Sigmoid colon (tissue), 7 donors: ENCODE measurements around the gene SLC4A9. TPM values are rescaled to one million over a fixed set of nuclear protein-coding genes. Genes with fewer than 3 reads are reported as not detected.

Experiments
- DNase-seq: peaks from one replicate; pipeline ENCODE4 v3.0.0-alpha.2; 2019
- H3K27ac ChIP-seq, 4 donors: fragments of 200-600 bp; sonication (generic); one replicate each; pipeline ENCODE4 v1.5.1; 2016 to 2019; ENCODE audit warnings: mild to moderate bottlenecking in 1 of 4
- H3K27me3 ChIP-seq, 3 donors: fragments of 200-600 bp; sonication (generic); one replicate each; pipeline ENCODE4 v1.5.1; 2019; ENCODE audit warnings: mild to moderate bottlenecking in 1 of 3
- H3K36me3 ChIP-seq, 4 donors: fragments of 200-600 bp; sonication (generic); one replicate each; pipeline ENCODE4 v1.5.1; 2016 to 2019
- H3K4me1 ChIP-seq, 4 donors: fragments of 200-600 bp; sonication (generic); one replicate each; pipeline ENCODE4 v1.5.1; 2017 to 2019
- H3K4me3 ChIP-seq, 4 donors: fragments of 200-600 bp; sonication (generic); one replicate each; pipeline ENCODE4 v1.5.1; 2017 to 2019; ENCODE audit warnings: mild to moderate bottlenecking in 2 of 4, moderate library complexity in 1 of 4
- H3K9me3 ChIP-seq, 4 donors: fragments of 200-600 bp in 3 of 4; sonication (generic) in 3 of 4; one replicate each; pipeline versions ENCODE4 v1.5.1 to v1.6.1; 2013 to 2019
- CTCF ChIP-seq, 4 experiments: fragments of 450-650 bp in 3 of 4; fragments of 200-600 bp in 1 of 4; IDR thresholded peaks; one replicate each; pipeline ENCODE4 v1.5.1; 2016 to 2019; ENCODE audit warnings: antibody characterized with exemption in 4 of 4, mild to moderate bottlenecking in 3 of 4, moderate library complexity in 2 of 4
- EP300 ChIP-seq, 4 donors: sonication (generic); formaldehyde crosslinking; IDR thresholded peaks; one replicate each; pipeline ENCODE4 v1.6.1; 2017; ENCODE audit warnings: antibody characterized with exemption in 4 of 4
- POLR2A ChIP-seq, 2 donors: fragments of 450-650 bp; IDR thresholded peaks; one replicate each; pipeline ENCODE4 v1.6.1; 2016; ENCODE audit warnings: antibody characterized with exemption in 2 of 2, mild to moderate bottlenecking in 2 of 2, moderate library complexity in 2 of 2
- POLR2AphosphoS5 ChIP-seq, 4 donors: sonication (generic); formaldehyde crosslinking; IDR thresholded peaks; one replicate each; pipeline ENCODE4 v1.6.1; 2017; ENCODE audit warnings: antibody characterized with exemption in 4 of 4
- WGBS, 2 donors: extraction: QIAGEN DNeasy Blood & Tissue Kit; methylation state at CpG; one replicate each; pipeline ENCODE4 v1.1.7; 2013; 5-methylcytosine and 5-hydroxymethylcytosine counted together
- intact Hi-C: fragments of 100-400 bp; cut with DNase I; formaldehyde crosslinking; loops from one replicate; pipeline ENCODE4 v1.15.1; 2023
- polyA plus RNA-seq, 3 donors: library from polyadenylated mRNA; stranded (reverse); fragments of 200-250 nt; gene quantifications; one replicate each; pipeline ENCODE4 v1.2.3, GENCODE V29; 2013
- total RNA-seq, 4 donors: library from RNA; depleted of rRNA; stranded (reverse); fragments of >200 nt; gene quantifications; one replicate each; pipeline ENCODE4 v1.1.0, GENCODE V29; 2016
- donor health status: healthy with polysubstance abuse.
- donor health status: Bipolar disorder and iron deficiency.
- donor health status: healthy.

SLC4A9 gene
- total and polyA plus RNA-seq, 7 donors, result 0.25 TPM; not detected in 6

- Histone ChIP-seq H3K36me3 (no peaks in the 10 kb centered on the region), H3K27me3 (no peaks in the 10 kb centered on the region), H3K4me1 (peaks cover 0 to 43% (median 31%) of the 10 kb centered on the region in 4 donors), H3K4me3 (no peak overlapping the region), H3K27ac (peak overlapping the region; percentile 73 to 87 (median 80)), H3K9me3 (no peaks in the 10 kb centered on the region)
- no peak for TF ChIP-seq POLR2A (IDR thresholded peaks at IDR 0.05)
- no peak for TF ChIP-seq CTCF (IDR thresholded peaks at IDR 0.05)
- peak in 1 of 4 donors; percentile 2 for TF ChIP-seq POLR2AphosphoS5 (IDR thresholded peaks at IDR 0.05)
- no peak for TF ChIP-seq EP300 (IDR thresholded peaks at IDR 0.05)
- intact Hi-C loops, result no loop called here
- 51 to 70% methylated on average over 9 of the region's 9 CpGs for WGBS, 2 donors
- peak; percentile 76 for DNase-seq
These were observed 37.0 kb upstream of the SLC4A9 start for GRCh38 chr5:140322751-140323731.

- peak overlapping the region; percentile 73 to 87 (median 80) for H3K27ac ChIP-seq
- no peaks in the 10 kb centered on the region for H3K36me3 ChIP-seq
- TF ChIP-seq POLR2AphosphoS5 (IDR thresholded peaks at IDR 0.05), result no peak
- no peak for TF ChIP-seq EP300 (IDR thresholded peaks at IDR 0.05)
- no peak for TF ChIP-seq CTCF (IDR thresholded peaks at IDR 0.05)
- no peak for TF ChIP-seq POLR2A (IDR thresholded peaks at IDR 0.05)
- H3K4me3 ChIP-seq, result no peak overlapping the region
- intact Hi-C loops, result no loop called here
- no peak for DNase-seq
- no peaks in the 10 kb centered on the region for H3K9me3 ChIP-seq
- H3K4me1 ChIP-seq, result peaks cover 0 to 43% (median 31%) of the 10 kb centered on the region in 4 donors
- 87 to 88% methylated on average over 5 of the region's 5 CpGs for WGBS, 2 donors
- no peaks in the 10 kb centered on the region for H3K27me3 ChIP-seq
These were observed 35.9 kb upstream of the SLC4A9 start for GRCh38 chr5:140324041-140324600.

GRCh38 chr5:140324617-140325241 is 35.3 kb upstream of the SLC4A9 start:
- peak overlapping the region in 3 of 4 donors; percentile 77 to 87 (median 83) for H3K27ac ChIP-seq
- 44 to 78% methylated on average over 1 of the region's 1 CpG for WGBS, 2 donors

GRCh38 chr5:140325486-140325885 is 34.5 kb upstream of the SLC4A9 start:
- 90 to 92% methylated on average over 3 of the region's 3 CpGs for WGBS, 2 donors
- Histone ChIP-seq H3K4me3 (no peak overlapping the region), H3K4me1 (peaks cover 0 to 48% (median 31%) of the 10 kb centered on the region in 4 donors), H3K27ac (peak overlapping the region in 1 of 4 donors; percentile 87), H3K27me3 (no peaks in the 10 kb centered on the region), H3K9me3 (no peaks in the 10 kb centered on the region), H3K36me3 (no peaks in the 10 kb centered on the region)
- intact Hi-C loops, result no loop called here
- DNase-seq, result no peak
- no peak for TF ChIP-seq EP300 (IDR thresholded peaks at IDR 0.05)
- no peak for TF ChIP-seq POLR2AphosphoS5 (IDR thresholded peaks at IDR 0.05)
- TF ChIP-seq CTCF (IDR thresholded peaks at IDR 0.05), result no peak
- no peak for TF ChIP-seq POLR2A (IDR thresholded peaks at IDR 0.05)

More at GRCh38 chr5:140324617-140325241, 35.3 kb upstream of the SLC4A9 start:
- H3K4me3 ChIP-seq, result no peak overlapping the region
- H3K9me3 ChIP-seq, result no peaks in the 10 kb centered on the region
- H3K27me3 ChIP-seq, result no peaks in the 10 kb centered on the region
- intact Hi-C loops, result no loop called here
- H3K4me1 ChIP-seq, result peaks cover 0 to 45% (median 31%) of the 10 kb centered on the region in 4 donors
- no peaks in the 10 kb centered on the region for H3K36me3 ChIP-seq
- TF ChIP-seq POLR2AphosphoS5 (IDR thresholded peaks at IDR 0.05) (peak in 1 of 4 donors; percentile 21), CTCF (IDR thresholded peaks at IDR 0.05) (no peak), EP300 (IDR thresholded peaks at IDR 0.05) (no peak), POLR2A (IDR thresholded peaks at IDR 0.05) (no peak)
- no peak for DNase-seq
